B cell (primary cell): ENCODE results near the gene MAP2K5. TPM values are rescaled to one million over a fixed set of nuclear protein-coding genes. Genes with fewer than 3 reads are reported as not detected.

Experiments
- ATAC-seq: fragments of 200-7000 bp; cut with Tn5 transposase; one replicate; pipeline ENCODE4 v1.10.0; 2021; ENCODE audit warnings: low read depth, mild to moderate bottlenecking, moderate number of reproducible peaks, moderate library complexity
- CTCF ChIA-PET: fragments of 350-600 bp; sonication (Branson Sonifier 250); formaldehyde crosslinking; loops from one replicate; lab custom pipeline; 2021; ENCODE audit warnings: antibody characterized with exemption, inconsistent platforms; lab: Charles Lee
- POLR2A ChIA-PET: fragments of 350-600 bp; sonication (Branson Sonifier 250); formaldehyde crosslinking; loops from one replicate; lab custom pipeline; 2021; ENCODE audit warnings: antibody characterized with exemption; lab: Charles Lee
- DNase-seq: peaks from one replicate; pipeline ENCODE4 v3.0.0; 2013
- H2AFZ ChIP-seq: 2 replicates; pipeline ENCODE4 v1.6.1; 2012; ENCODE audit warnings: mild to moderate bottlenecking, low read depth, low read length; ENCODE audit not compliant: insufficient read depth, poor library complexity, severe bottlenecking
- H3K27ac ChIP-seq, 2 donors: 1 replicate in 1 of 2; 2 replicates in 1 of 2; pipeline ENCODE4 v1.5.1; 2012 to 2013; ENCODE audit warnings: low read length in 2 of 2, mild to moderate bottlenecking in 2 of 2, moderate library complexity in 1 of 2
- H3K27me3 ChIP-seq, 4 experiments: fragments of 200-600 bp in 1 of 4; sonication (generic) in 1 of 4; replicated peaks in 1 of 4; 1 replicate in 2 of 4; 2 replicates in 2 of 4; pipeline versions ENCODE4 v1.6.1 to v1.7.0; 2013 to 2016; ENCODE audit warnings: low read length in 3 of 4, mild to moderate bottlenecking in 2 of 4, mixed read lengths in 1 of 4, moderate library complexity in 1 of 4; ENCODE audit not compliant: insufficient read depth in 4 of 4, control insufficient read depth in 3 of 4; ENCODE audit errors: control extremely low read depth in 1 of 4
- H3K36me3 ChIP-seq, 2 experiments: replicated peaks in 1 of 2; 1 replicate in 1 of 2; 2 replicates in 1 of 2; pipeline versions ENCODE4 v1.6.1 to v1.7.1; 2013; ENCODE audit warnings: low read length in 1 of 2; ENCODE audit not compliant: insufficient read depth in 2 of 2, control insufficient read depth in 1 of 2; ENCODE audit errors: control extremely low read depth in 1 of 2, extremely low read depth in 1 of 2
- H3K4me1 ChIP-seq, 2 donors: fragments of 200-600 bp in 1 of 2; sonication (generic) in 1 of 2; 1 replicate in 1 of 2; 2 replicates in 1 of 2; pipeline versions ENCODE4 v1.5.1 to v1.6.1; 2013 to 2017; ENCODE audit warnings: low read length in 2 of 2; ENCODE audit not compliant: control insufficient read depth in 2 of 2, insufficient read depth in 2 of 2
- H3K4me2 ChIP-seq: replicated peaks from 2 replicates; pipeline ENCODE3; 2012; ENCODE audit warnings: mild to moderate bottlenecking, low read depth, low read length; ENCODE audit not compliant: poor library complexity, severe bottlenecking
- H3K4me3 ChIP-seq, 5 experiments: fragments of 200-600 bp in 1 of 5; sonication (generic) in 1 of 5; 1 replicate in 3 of 5; 2 replicates in 2 of 5; pipeline versions ENCODE4 v1.5.1 to v1.7.0; 2011 to 2016; ENCODE audit warnings: low read length in 4 of 5, mild to moderate bottlenecking in 4 of 5, low read depth in 2 of 5, control low read depth in 1 of 5, moderate library complexity in 1 of 5; ENCODE audit not compliant: insufficient read depth in 1 of 5; ENCODE audit errors: control extremely low read depth in 1 of 5, extremely low read depth in 1 of 5
- H3K79me2 ChIP-seq: fragments of 200-600 bp; sonication (generic); one replicate; pipeline ENCODE4 v1.6.0; 2016; ENCODE audit warnings: low read length; ENCODE audit not compliant: control insufficient read depth, insufficient read depth
- H3K9ac ChIP-seq: fragments of 200-600 bp; sonication (generic); 2 replicates; pipeline ENCODE4 v1.6.1; 2017; ENCODE audit warnings: mild to moderate bottlenecking, low read length, moderate library complexity
- H3K9me3 ChIP-seq, 3 donors: one replicate each; pipeline versions ENCODE4 v1.6.1 to v1.7.1; 2013; ENCODE audit warnings: low read length in 2 of 3; ENCODE audit not compliant: control insufficient read depth in 2 of 3, insufficient read depth in 1 of 3; ENCODE audit errors: control extremely low read depth in 1 of 3
- H4K20me1 ChIP-seq: 2 replicates; pipeline ENCODE4 v1.6.0; 2012; ENCODE audit warnings: mild to moderate bottlenecking, low read length; ENCODE audit not compliant: insufficient read depth, control insufficient read depth, poor library complexity, severe bottlenecking
- H3K27ac Mint-ChIP-seq: one replicate; pipeline ENCODE4 v1.8.0; 2021; ENCODE audit warnings: mixed read lengths
- H3K27me3 Mint-ChIP-seq: one replicate; pipeline ENCODE4 v1.8.0; 2021; ENCODE audit warnings: mixed read lengths
- H3K4me1 Mint-ChIP-seq: one replicate; pipeline ENCODE4 v1.8.0; 2021; ENCODE audit warnings: mixed read lengths
- H3K4me3 Mint-ChIP-seq: one replicate; pipeline ENCODE4 v1.8.0; 2021; ENCODE audit warnings: mixed read lengths
- H3K9me3 Mint-ChIP-seq: one replicate; pipeline ENCODE4 v1.8.0; 2022; ENCODE audit warnings: mixed read lengths; ENCODE audit not compliant: insufficient read depth
- EZH2 ChIP-seq: IDR thresholded peaks from 2 replicates; pipeline ENCODE4 v1.6.1; 2012; ENCODE audit warnings: borderline replicate concordance, low read depth, mild to moderate bottlenecking, moderate library complexity, low read length; ENCODE audit not compliant: insufficient read depth, poor library complexity, severe bottlenecking
- WGBS: methylation state at CpG from one replicate; pipeline ENCODE4 v1.1.5; 2013; ENCODE audit warnings: missing lambda C conversion rate; ENCODE audit not compliant: insufficient coverage; 5-methylcytosine and 5-hydroxymethylcytosine counted together
- intact Hi-C: fragments of 100-400 bp; cut with micrococcal nuclease; formaldehyde crosslinking; loops from one replicate; pipeline ENCODE4 v1.10.0; 2022
- polyA plus RNA-seq: library from polyadenylated mRNA; depleted of rRNA; stranded (reverse); fragments of >200 nt; gene quantifications from 2 replicates; pipeline ENCODE4 v1.2.3, GENCODE V29; 2012
- total RNA-seq, 2 donors: library from RNA; stranded (reverse); fragments of 120-200 nt in 1 of 2; gene quantifications; 1 replicate in 1 of 2; 2 replicates in 1 of 2; pipeline versions ENCODE4 v1.2.3 to v1.2.4, GENCODE V29; 2013 to 2022
- TF ChIP-seq, protein P1 (sequence below): fragments of 200-600 bp; IDR thresholded peaks from one replicate; pipeline ENCODE4 v1.8.0; 2022; ENCODE audit warnings: antibody characterized with exemption, mild to moderate bottlenecking

The MAP2K5 gene
- total and polyA plus RNA-seq, 2 donors (not counting 1 experiment from before 2014, with no cell fraction given): 11.1 to 40.0 TPM

DNA sequence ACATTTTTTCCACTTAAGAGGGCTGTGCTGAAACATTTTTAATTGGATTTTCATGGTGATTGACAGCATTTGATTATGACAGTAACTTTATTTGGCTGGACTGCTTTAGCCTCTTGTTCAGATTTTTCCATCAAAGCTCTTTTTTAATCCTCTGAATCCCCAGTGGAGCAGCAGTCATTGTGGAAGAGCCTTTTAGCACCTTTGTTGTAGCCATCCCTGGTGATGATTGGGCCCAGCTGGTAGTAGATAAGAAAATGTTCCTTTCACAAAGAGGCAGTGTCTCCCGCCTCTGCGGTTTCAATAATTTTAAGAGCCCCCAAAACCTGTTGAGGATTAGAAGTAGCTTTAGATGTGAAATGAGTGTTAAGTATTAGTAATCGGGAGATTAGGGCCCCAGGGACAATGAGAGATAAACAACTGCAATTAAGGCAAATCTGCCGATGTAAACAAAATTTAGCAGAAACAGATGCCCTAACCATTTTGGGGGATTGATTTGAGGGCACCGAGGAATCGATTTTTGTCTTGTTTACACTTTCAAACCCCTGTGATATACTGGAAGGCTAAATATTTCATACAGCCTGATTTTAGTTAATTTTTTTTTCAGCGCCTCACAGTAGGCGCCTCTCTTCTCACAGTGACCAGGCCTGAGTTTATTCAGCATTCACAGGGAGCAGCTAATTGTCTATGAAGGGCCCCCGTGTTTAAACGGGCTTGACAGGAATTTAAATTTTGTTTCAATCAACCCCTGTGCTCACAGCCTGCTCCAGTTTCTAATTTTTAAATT is 239.6 kb downstream of the MAP2K5 start:
- CTCF ChIA-PET: interaction anchor here (0.6 to 10.4 kb wide), 8 partner anchors 11 to 1370 kb away, joined by 3 to 237 read pairs (median 10); partner anchors contain the start of genes RNU6-1 and SKOR1
- no peaks in the 10 kb centered on the region for H3K79me2 ChIP-seq
- no peak overlapping the region for H3K27ac Mint-ChIP-seq
- ATAC-seq: no peak
- POLR2A ChIA-PET: interaction anchor here (3.4 to 3.5 kb wide), 2 partner anchors 42 to 53 kb away, joined by 20 to 22 read pairs; partner anchors contain the start of gene SKOR1
- no peak for DNase-seq
- no peaks in the 10 kb centered on the region for H3K27me3 ChIP-seq
- H3K4me1 ChIP-seq: peaks cover 46 to 50% of the 10 kb centered on the region in 2 donors
- intact Hi-C loops: loop anchor here (2.0 to 10.0 kb wide), 5 partner anchors 43 to 697 kb away; partner anchors contain the start of genes FEM1B, MAP2K5, PIAS1 and SKOR1
- peaks cover 0 to 9% (median 0%) of the 10 kb centered on the region in 3 donors for H3K9me3 ChIP-seq
- H3K9me3 Mint-ChIP-seq: no peaks in the 10 kb centered on the region
- H3K4me3 Mint-ChIP-seq: no peak overlapping the region
- no peak overlapping the region for H2AFZ ChIP-seq
- no peak overlapping the region for H3K4me2 ChIP-seq
- H3K36me3 ChIP-seq: no peaks in the 10 kb centered on the region
- no peaks in the 10 kb centered on the region for H4K20me1 ChIP-seq
- H3K27ac ChIP-seq: no peak overlapping the region
- no peak for TF ChIP-seq EZH2
- TF ChIP-seq, protein P1, sequence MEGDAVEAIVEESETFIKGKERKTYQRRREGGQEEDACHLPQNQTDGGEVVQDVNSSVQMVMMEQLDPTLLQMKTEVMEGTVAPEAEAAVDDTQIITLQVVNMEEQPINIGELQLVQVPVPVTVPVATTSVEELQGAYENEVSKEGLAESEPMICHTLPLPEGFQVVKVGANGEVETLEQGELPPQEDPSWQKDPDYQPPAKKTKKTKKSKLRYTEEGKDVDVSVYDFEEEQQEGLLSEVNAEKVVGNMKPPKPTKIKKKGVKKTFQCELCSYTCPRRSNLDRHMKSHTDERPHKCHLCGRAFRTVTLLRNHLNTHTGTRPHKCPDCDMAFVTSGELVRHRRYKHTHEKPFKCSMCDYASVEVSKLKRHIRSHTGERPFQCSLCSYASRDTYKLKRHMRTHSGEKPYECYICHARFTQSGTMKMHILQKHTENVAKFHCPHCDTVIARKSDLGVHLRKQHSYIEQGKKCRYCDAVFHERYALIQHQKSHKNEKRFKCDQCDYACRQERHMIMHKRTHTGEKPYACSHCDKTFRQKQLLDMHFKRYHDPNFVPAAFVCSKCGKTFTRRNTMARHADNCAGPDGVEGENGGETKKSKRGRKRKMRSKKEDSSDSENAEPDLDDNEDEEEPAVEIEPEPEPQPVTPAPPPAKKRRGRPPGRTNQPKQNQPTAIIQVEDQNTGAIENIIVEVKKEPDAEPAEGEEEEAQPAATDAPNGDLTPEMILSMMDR: no peak
- peaks cover 59% of the 10 kb centered on the region for H3K4me1 Mint-ChIP-seq
- WGBS: 94% methylated on average over 5 of the region's 10 CpGs
- no peak overlapping the region for H3K9ac ChIP-seq
- H3K4me3 ChIP-seq: no peak overlapping the region
- H3K27me3 Mint-ChIP-seq: no peaks in the 10 kb centered on the region

DNA sequence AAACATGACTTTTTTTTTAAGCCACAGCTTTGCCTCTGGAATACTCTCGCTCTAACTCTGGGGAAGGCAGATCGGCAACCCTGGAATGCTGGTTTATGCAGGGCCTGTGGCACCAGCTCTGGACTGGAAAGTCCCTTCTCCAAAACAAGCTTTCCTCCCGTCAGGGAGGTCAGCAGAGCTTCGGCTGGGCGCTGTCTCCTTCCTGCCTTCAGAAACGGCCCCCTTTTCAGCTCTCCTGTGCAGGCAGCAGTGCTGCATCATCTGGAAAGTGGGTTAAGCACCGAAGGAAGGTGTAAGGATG is 240.1 kb downstream of the MAP2K5 start:
- Histone ChIP-seq H3K27ac (no peak overlapping the region), H3K79me2 (no peaks in the 10 kb centered on the region), H3K27me3 (no peaks in the 10 kb centered on the region), H3K36me3 (no peaks in the 10 kb centered on the region), H4K20me1 (no peaks in the 10 kb centered on the region), H2AFZ (no peak overlapping the region), H3K4me2 (peak overlapping the region; percentile 54), H3K4me3 (no peak overlapping the region), H3K9ac (no peak overlapping the region), H3K9me3 (peaks cover 0 to 9% (median 0%) of the 10 kb centered on the region in 3 donors), H3K4me1 (peaks cover 46 to 50% of the 10 kb centered on the region in 2 donors)
- TF ChIP-seq, protein P1: no peak
- TF ChIP-seq EZH2: no peak
- WGBS: 100% methylated on average over 3 of the region's 7 CpGs
- ATAC-seq (no peak), DNase-seq (no peak)
- no peaks in the 10 kb centered on the region for H3K9me3 Mint-ChIP-seq
- no peaks in the 10 kb centered on the region for H3K27me3 Mint-ChIP-seq
- peaks cover 62% of the 10 kb centered on the region for H3K4me1 Mint-ChIP-seq
- ChIA-PET POLR2A (interaction anchor here (3.4 to 3.5 kb wide), 2 partner anchors 41 to 53 kb away, joined by 20 to 22 read pairs; partner anchors contain the start of gene SKOR1), CTCF (interaction anchor here (0.6 to 10.4 kb wide), 8 partner anchors 10 to 1371 kb away, joined by 3 to 237 read pairs (median 12); partner anchors contain the start of genes RNU6-1 and SKOR1)
- no peak overlapping the region for H3K27ac Mint-ChIP-seq
- intact Hi-C loops: loop anchor here (2.0 to 10.0 kb wide), 5 partner anchors 42 to 698 kb away; partner anchors contain the start of genes FEM1B, MAP2K5, PIAS1 and SKOR1
- no peak overlapping the region for H3K4me3 Mint-ChIP-seq
